GM12801 (cell line): ENCODE results near the gene MROH7.

Source experiments
- TF ChIP-seq, protein P1 (sequence below): IDR thresholded peaks from one replicate; pipeline ENCODE4 v1.5.1; 2011; ENCODE audit warnings: control low read depth; ENCODE audit not compliant: insufficient read length; ENCODE audit errors: extremely low read depth

The MROH7 gene

DNA sequence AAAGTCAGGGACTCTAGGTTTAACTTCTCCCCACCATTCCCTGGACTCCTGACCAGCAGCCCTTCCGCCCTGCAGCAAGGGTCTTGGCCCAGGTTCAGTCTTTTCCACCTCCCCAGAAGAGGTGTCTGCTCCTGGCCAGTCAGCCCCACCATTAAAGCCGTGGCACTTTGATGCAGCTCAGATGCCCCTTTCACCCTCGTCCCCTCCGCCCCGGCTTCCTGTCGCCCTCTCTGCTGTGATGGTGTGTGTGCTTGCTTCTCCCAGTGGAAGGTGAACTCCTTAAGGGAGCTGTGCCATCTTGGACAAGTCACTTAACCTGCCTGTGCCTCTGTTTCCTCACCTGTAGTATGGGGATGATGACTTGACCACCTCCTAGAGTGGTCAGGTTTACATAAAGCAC, 56.3 kb downstream of the MROH7 start:
- TF ChIP-seq, protein P1, sequence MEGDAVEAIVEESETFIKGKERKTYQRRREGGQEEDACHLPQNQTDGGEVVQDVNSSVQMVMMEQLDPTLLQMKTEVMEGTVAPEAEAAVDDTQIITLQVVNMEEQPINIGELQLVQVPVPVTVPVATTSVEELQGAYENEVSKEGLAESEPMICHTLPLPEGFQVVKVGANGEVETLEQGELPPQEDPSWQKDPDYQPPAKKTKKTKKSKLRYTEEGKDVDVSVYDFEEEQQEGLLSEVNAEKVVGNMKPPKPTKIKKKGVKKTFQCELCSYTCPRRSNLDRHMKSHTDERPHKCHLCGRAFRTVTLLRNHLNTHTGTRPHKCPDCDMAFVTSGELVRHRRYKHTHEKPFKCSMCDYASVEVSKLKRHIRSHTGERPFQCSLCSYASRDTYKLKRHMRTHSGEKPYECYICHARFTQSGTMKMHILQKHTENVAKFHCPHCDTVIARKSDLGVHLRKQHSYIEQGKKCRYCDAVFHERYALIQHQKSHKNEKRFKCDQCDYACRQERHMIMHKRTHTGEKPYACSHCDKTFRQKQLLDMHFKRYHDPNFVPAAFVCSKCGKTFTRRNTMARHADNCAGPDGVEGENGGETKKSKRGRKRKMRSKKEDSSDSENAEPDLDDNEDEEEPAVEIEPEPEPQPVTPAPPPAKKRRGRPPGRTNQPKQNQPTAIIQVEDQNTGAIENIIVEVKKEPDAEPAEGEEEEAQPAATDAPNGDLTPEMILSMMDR = no peak

GRCh38 chr1:54698346-54698745, 56.8 kb downstream of the MROH7 start:
- TF ChIP-seq, protein P1 = no peak

GRCh38 chr1:54699936-54700525, 58.4 kb downstream of the MROH7 start:
- TF ChIP-seq, protein P1 = no peak

DNA sequence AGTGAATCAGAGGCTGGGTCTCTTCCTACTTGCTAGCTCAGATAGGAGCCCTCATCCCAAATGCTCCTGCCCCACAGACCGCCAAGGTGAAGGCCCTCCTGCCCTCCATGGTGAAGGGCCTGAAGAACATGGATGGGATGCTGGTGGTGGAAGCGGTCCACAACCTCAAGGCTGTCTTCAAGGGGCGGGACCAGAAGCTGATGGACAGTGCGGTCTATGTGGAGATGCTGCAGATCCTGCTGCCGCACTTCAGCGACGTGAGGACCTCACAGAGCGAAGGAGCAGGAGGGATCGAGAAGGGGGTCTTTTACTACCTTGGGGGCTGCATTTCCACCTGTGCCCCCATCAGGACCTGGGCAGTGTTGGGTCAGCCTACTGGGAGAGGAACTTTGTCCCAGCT, 59.5 kb downstream of the MROH7 start:
- TF ChIP-seq, protein P1 = no peak

DNA sequence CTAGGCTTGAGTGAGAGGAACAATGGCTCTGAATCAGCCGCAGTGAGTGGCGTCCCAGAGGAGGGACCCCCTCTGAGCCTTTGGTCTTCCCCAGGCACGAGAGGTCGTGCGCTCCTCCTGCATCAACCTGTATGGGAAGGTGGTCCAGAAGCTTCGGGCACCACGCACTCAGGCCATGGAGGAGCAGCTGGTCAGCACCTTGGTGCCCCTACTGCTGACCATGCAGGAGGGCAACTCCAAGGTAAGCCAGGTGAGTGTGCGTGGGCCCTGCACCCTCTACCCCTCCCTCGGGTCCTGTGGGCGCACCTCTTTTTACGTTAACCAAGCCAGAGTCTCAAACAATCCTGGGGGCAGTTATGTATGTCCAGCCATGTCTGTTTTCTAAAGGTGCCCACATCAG, 60.4 kb downstream of the MROH7 start:
- TF ChIP-seq, protein P1 = no peak

GRCh38 chr1:54703471-54703870, 61.9 kb downstream of the MROH7 start:
- TF ChIP-seq, protein P1 = no peak

- TF ChIP-seq, protein P1 = no peak
Observed at GRCh38 chr1:54705153-54705552, 63.6 kb downstream of the MROH7 start.
